HG02798 (cell line): ENCODE measurements around the gene ATF2.
"Not testable (repeated sequence)": the region's sequence is repeated elsewhere in the genome, so short reads cannot be mapped to it uniquely, and the experiment has no call there.

Source experiments
- ATAC-seq: cut with Tn5 transposase; IDR thresholded peaks from one replicate; pipeline ENCODE4 v1.9.1; 2021; ENCODE audit warnings: mild to moderate bottlenecking; ENCODE audit not compliant: unreplicated experiment, poor library complexity

Gene ATF2

DNA sequence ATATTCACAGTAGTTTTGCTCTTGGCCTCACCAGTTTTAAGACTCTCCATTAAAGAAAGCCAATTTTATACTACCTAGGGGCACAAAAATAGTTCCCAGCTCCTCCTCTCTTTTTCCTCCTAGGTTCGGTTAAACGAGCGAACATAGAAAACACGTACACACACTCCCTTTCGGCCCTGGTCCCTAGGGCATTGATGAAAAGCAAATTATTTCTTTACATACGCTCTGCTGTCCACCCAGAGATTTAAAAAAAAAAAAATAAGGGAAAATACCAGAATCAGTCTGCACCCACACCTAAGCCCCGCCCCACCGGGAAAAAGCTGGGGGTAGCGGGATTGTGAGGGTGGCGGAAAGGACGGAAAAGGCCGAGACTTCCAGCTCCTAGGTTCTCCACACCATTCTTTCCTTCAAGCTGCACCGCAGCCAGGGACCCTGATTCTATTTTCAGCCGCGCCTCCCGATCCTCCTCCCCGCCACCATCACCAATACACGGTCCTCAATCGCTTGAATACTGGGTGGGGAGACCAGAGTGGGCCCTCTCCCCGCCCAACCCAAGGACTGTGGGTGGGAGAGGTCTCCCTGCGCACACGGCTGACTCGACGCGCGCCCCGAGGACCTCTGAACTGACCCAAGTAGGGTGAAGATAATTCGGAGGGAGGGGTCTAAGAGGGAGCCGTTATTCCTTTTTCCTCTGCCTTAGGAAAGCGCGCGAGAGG is 769 bp downstream of the ATF2 start:
- ATAC-seq: no peak

DNA sequence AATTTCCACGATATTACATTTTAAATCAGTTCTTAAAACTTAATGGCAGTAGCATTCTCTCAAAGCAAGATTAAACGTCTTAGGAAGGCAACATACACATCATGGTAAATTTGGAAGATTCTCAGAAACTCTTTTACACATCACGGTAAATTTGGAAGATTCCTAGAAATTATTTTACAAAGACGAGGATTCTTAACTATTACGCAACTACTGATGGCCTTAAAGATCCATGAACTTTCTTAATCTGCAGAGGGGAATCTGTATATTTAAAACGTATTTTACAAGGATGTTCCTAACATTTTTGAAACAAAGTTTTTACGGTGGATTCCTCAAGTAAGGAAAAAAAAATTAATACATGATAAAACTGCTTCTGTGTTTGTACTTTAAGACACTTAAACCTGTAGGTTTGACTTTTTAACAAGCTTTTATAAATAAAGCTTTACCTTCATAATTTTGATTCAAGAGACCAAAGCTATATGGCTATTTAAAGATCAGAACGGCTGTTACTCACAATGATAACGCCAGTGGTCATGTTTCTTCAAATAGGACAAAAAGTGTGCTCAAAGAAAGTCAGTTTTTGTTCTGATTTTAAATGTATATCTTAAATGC is 1.7 kb downstream of the ATF2 start:
- no peak for ATAC-seq

DNA sequence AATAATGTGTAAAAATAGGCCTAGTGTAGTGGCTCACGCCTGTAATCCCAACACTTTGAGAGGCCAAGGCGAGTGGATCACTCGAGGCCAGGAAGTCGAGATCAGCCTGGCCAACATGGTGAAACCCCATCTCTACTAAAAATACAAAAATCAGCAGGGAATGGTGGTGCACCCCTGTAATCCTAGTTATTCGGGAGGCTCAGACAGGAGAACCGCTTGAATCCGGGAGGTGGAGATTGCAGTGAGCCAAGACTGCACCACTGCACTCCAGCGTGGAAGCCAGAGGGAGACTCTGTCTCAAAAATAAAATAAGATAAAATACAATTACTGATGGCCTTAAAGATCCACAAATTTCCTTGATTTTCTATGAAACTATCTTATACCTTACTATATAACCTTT is 3.8 kb downstream of the ATF2 start:
- no peak for ATAC-seq

DNA sequence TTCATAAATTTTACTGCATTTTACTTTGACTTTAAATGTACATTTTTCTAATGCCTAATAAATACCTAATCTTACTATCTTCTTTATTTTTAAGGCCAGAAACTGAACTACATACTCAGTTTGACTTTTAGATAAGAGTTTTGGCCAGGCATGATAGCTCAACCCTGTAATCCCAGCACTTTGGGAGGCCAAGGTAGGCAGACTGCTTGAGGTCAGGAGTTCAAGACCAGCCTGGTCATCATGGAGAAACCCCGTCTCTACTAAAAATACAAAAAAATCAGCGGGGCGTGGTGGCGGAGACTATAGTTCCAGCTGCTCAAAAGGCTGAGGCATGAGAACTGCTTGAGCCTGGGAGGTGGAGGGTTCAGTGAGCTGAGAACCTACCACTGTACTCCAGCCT is 9.1 kb downstream of the ATF2 start:
- ATAC-seq: no peak

DNA sequence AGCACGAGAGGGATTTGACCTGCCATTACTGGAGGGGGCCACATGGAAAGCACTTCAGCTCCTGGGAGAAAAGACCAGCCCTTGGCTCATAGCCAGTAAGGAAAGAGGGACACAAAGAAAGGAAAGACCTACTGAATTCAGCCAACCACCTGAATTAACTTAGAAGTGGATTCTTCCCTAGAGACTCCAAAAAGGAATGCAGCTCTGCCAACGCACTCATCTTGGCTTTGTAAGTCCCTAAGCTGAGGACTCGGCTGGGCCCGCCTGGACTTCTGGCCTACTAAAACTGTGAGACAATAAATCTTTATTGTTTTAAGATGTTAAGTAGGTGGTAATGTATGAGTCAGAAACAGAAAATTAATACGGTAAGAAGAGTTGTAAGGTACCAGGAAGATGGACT is 11.5 kb downstream of the ATF2 start:
- no peak for ATAC-seq

DNA sequence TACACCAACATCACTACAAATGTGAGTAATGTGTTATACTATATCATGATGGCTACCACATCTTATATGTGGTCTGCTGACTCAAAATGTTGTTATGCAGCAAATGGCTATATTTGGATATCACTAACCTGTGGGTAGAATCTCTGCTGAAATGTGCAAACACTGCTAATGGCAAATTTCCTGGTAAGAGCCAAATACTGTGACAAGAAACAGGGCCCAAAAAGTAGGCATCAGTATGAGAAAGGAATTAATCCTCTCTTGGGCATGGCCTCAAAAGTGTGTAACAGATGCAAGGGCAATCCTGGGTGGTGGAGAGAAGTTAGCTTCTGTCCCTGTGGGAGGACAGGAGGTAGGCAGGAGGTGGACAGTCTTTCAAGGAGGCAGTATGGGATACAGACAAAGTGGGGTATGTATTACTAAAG is 13.3 kb downstream of the ATF2 start:
- ATAC-seq: peak; percentile 76

DNA sequence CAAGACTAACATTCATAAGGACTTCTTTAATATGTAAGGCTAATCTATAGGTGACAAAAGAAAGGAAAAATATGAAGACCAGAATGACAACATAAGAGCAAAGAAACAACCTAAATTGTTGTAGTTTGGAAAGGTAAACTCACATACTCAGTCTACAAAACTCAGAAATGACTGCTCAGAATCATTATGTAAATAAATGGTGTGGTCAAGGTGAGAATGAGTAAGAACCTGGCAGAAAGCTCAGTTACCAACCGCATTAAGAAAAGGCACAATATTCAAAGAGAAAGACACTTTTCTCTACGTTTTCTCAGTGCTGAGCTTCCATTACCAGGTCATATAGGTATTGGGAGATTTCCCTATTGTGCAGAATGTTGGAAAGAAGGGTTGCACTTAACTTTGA is 15.8 kb downstream of the ATF2 start:
- ATAC-seq: peak; percentile 85

DNA sequence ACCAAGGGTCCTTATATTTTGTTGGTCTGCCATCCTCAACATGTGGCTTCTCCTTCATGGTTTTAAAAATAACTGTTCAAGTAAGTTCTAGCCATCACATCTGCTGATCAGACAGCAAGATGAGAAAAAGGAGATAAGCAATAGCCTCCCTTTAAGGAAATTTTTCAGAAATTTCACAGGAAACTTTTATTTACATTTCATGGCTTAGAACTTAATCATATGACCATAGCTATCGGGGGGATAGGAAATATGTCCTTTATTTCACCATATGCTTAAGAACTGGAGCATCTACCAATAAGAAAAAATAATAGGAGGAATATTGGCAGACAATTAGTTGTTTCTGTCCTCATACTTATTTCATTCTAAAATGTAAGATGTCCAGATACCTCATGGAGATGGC is 16.2 kb downstream of the ATF2 start:
- no peak for ATAC-seq

DNA sequence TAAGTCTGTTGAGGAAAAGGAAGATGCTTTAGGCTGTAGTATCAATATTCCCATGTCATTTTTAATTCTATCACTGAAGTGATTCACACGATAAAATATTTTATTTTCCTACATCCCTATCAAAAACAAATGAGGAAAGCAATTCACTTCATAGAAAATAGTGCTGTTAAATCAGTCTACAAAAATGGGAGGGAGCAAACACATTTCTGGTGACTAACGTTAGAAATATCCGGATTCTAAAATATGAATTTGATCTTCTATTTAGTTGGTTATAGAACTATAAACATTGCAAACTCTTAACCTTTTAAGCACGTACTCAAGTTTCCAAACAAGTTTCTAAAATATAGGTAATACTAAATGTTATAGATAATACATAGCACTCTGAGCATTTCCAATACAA is 20.8 kb downstream of the ATF2 start:
- ATAC-seq: no peak

DNA sequence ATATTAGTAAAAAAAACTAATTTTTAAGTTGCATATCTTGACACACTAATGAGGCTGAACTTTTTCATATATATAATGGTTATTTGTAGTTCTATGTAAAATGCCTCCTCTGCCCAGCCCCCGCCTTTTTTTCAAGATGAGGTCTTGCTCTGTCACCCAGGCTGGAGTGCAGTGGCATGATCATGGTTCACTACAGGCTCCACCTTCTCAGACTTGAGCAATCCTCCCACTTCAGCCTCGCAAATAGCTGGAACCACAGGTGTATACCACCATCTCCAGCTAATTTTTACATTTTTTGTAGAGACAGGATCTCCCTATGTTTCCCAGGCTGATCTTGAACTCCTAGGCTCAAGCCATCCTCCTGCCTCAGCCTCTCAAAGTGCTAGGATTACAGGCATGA is 24.3 kb downstream of the ATF2 start:
- no peak for ATAC-seq

DNA sequence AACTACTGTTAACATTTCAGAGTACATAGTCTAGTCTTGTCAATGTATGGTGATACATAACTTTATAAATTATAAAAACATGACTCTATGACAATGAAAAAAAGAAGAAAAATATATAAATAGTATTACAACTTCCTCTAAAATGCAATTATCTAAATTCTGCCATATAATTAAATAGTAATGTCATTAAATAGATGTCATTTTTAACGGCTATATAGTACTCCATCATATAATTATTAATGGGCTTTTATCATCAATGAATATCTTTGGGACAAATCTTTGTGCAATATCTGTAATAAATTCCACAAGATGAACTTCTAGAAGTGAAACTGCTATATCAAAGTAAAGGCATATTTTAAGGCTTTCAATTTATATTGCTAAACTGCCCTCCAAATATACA is 24.8 kb downstream of the ATF2 start:
- ATAC-seq: no peak

DNA sequence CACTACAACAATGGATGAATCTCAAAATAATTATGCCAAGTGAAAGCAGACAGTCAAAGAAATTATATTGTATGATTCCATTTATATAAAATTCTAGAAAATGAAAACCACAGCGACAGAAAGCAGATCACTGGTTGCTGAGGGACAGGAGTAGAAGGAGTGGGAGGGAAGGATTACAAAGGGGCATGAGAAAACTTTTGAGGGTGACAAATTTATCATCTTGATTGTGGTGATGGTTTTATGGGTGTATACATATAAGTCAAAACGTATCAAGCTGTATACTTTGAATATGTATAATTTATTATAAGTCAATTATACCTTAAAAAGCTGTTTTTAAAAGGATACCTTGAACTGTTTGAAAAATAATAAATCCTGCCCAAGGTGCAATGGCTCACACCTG is 27.7 kb downstream of the ATF2 start:
- no peak for ATAC-seq

DNA sequence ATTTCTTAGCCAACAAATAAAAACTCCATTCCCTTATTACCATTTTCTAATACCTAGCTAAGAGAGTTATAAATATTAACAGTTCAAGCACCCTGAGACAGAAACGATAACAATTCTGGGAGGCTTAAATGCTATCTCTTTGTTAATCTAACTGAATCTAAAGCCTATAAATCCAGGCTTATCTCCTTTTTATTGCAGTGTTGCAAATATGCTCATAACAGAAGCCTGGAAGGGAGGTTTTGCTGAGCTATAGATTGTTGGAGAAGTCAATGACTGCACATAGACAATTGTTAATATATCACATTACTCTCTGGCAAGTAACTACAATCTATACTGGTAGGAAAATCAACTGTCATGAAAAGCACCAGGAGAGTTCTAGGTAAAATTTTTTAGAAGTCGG is 30.2 kb downstream of the ATF2 start:
- no peak for ATAC-seq

DNA sequence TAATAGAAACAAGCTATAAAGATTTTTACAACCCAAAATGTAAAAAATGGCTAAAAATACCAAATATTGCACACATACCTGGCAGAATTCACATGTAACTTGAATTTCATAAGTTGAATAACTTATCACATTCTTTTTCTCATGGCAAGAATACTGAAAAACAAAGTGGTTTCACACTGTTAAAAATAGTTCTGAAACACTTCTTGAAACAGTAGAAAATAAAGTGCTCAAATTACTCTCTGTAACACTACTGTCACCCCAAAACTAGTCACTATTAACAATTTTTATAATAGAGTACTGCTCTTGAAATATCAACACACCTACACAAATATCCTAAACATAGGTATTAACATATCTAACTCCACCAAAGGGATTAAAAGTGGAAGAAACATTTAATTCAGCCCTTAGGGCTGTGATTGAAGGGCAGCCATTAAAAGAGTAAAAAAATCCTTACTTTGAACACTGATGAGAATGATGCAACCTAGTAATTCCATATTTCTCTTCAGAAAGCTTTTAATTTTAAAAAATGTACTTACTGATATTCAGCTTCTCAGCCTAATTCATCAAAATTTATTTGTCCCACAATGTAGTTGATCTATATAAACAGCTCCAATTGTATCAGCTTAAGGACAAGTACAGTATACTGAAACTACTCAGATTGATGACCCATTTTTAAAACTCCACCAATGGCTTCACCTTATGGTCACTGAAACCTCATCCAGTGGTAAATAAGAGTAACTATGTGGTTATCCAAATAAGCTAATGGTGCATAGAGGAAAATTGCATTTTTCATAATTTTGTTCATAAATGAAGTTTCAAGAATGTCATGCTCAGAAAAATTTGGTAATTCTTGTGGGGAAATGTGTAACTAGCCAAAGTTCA is 31.4 kb downstream of the ATF2 start:
- peak; percentile 82 for ATAC-seq

DNA sequence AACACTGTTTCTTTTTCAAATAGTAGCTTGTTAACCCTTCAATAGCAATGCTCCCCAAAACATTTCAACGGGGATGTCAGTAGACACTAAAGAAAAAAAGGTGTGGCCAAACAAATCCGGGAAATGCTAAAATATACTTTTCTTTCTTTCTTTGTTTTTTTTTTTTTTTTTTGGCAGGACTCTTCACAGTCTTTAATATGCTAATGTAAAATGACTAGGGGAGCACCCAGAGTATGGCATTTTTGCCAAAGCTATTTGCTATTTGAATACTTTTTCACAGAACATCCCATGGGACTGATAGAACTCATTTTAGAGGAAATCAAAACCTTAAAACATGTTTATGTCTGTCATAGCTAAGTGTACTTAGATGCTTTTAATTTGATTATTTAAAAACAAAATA is 32.1 kb downstream of the ATF2 start:
- ATAC-seq: no peak

DNA sequence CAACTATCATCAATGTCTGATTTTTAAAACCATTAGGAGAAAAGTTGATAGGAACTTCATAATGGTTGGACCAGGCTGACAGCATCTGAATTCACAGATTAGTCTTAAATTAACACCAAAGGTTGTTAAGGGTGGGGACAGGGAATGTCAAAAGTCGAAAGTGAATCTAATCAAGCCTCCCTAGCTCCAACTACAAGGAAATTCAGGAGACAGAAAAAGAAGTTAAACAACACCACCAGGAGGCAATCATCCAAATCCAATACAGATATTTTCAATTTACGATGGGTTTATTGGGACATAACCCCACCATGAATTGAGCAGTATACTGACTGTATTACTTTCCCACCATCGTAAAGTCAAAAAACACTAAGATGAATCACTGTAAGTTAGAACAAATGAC is 32.8 kb downstream of the ATF2 start:
- ATAC-seq: no peak

DNA sequence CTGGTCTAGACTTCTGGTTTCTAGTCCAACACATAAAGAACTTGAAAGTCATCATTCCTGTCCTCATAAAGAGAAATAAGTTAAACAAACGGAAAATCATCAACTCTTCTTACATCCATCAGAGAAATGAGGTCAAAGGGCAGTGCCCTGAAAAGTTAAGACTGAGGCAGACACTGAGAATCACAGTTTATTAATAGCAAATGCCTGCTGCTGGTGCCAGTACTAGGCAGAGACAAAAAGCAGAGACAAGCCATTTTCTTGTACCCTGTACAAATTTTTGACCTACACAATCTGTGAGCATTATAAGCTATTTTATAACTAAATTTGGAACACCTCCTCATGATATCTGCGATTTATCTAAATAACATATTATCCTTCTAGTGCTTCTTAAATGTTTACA is 36.8 kb downstream of the ATF2 start:
- ATAC-seq: no peak

DNA sequence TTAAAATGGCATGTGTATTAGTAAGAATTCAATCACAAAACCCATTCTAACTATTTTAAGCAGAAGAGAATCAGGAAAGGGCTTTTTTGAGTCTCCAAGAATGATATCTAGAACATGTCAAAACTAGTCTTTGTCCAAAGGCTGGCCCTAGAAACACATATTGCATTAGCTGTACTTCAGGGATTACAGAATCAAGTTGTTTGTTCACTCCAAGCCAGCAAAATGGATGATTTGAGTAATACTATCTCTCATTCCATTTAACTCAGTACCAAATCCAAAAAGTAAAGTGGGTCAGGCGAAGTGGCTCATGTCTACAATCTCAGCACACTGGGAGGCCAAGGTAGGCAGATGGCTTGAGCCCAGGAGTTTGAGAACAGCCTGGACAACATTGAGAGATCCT is 41.3 kb downstream of the ATF2 start:
- ATAC-seq: no peak

DNA sequence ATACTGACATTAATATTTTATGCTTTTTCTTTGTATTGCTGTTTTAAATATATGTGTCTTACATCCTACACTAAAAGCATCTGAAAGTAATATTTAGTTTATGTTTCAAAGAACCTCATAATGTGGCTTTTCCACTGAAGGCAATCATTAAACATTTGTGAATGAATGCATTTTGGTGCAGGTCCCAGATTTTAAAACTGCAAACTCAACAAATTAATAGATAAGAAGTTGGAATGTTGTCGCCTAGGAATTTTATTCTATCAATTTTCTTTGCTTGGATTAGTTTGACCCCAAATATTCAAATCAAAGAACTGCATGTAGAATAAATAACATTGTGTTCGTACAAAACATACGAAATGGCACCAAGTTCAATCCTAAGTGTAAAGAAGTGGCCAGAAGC is 44.7 kb downstream of the ATF2 start:
- ATAC-seq: no peak

DNA sequence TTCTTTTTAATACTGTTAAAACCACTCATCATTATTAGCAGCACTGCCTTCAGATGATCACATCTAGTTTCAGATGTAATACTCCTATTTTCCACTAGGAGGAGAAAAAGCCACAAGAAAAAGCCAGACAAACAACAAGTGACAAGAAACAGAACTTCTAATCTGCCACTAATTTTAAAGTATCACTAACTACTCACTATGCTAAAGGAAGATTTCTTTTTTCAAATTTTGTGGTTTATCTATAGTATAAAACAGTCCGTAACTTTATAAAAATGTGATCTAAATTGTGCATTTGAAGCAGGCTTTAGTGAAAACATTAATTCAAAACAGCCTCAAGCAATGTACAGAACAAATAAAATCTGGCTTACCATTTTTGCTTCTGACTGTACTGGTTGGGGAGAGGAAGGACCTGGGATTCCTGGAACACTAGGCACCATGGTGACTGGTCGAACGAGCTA is 56.8 kb downstream of the ATF2 start:
- peak; percentile 78 for ATAC-seq

DNA sequence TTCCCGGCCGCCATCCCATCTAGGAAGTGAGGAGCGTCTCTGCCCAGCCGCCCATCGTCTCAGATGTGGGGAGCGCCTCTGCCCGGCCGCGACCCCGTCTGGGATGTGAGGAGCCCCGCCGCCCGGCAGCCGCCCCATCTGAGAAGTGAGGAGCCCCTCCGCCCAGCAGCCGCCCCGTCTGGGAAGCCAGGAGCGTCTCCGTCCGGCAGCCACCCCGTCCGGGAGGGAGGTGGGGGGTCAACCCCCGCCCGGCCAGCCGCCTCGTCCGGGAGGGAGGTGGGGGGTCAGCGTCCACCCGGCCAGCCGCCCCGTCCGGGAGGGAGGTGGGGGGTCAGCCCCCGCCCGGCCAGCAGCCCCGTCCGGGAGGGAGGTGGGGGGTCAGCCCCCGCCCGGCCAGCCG is 59.9 kb downstream of the ATF2 start:
- not testable (repeated sequence) for ATAC-seq
